Hepatocyte (in vitro differentiated cells): ENCODE data around the gene COTL1. TPM values are rescaled to one million over a fixed set of nuclear protein-coding genes. Genes with fewer than 3 reads are reported as not detected.
"Not testable (repeated sequence)": the region's sequence is repeated elsewhere in the genome, so short reads cannot be mapped to it uniquely, and the experiment has no call there.

Source experiments
- DNase-seq: peaks from one replicate; pipeline ENCODE4 v3.0.0-alpha.2; 2016; ENCODE audit warnings: low spot score
- H2AFZ ChIP-seq: fragments of 200-600 bp; sonication (generic); 2 replicates; pipeline ENCODE4 v1.6.0; 2016; ENCODE audit warnings: antibody characterized with exemption, mild to moderate bottlenecking
- H3K27ac ChIP-seq: fragments of 200-600 bp; sonication (generic); 2 replicates; pipeline ENCODE4 v1.5.1; 2016; ENCODE audit warnings: mild to moderate bottlenecking
- H3K27me3 ChIP-seq: fragments of 200-600 bp; sonication (generic); 2 replicates; pipeline ENCODE4 v1.6.1; 2016
- H3K36me3 ChIP-seq: fragments of 200-600 bp; sonication (generic); replicated peaks from 2 replicates; pipeline ENCODE4 v1.5.1; 2016; ENCODE audit warnings: low read depth; ENCODE audit not compliant: insufficient read depth
- H3K4me1 ChIP-seq: fragments of 200-600 bp; sonication (generic); 2 replicates; pipeline ENCODE4 v1.5.1; 2016; ENCODE audit warnings: mild to moderate bottlenecking, moderate library complexity; ENCODE audit not compliant: insufficient read depth
- H3K4me2 ChIP-seq: fragments of 200-600 bp; sonication (generic); 2 replicates; pipeline ENCODE4 v1.6.0; 2016
- H3K4me3 ChIP-seq: fragments of 200-600 bp; sonication (generic); 2 replicates; pipeline ENCODE4 v1.5.1; 2016; ENCODE audit warnings: mild to moderate bottlenecking
- H3K79me2 ChIP-seq: fragments of 200-600 bp; sonication (generic); 2 replicates; pipeline ENCODE4 v1.6.0; 2017; ENCODE audit warnings: mild to moderate bottlenecking
- H3K9me2 ChIP-seq: fragments of 200-600 bp; sonication (generic); replicated peaks from 2 replicates; pipeline ENCODE4 v1.6.0; 2017; ENCODE audit warnings: mild to moderate bottlenecking; ENCODE audit not compliant: insufficient read depth
- H3K9me3 ChIP-seq: fragments of 200-600 bp; sonication (generic); 2 replicates; pipeline ENCODE4 v1.5.1; 2016; ENCODE audit warnings: low read depth, mild to moderate bottlenecking
- H4K20me1 ChIP-seq: fragments of 200-600 bp; sonication (generic); 2 replicates; pipeline ENCODE4 v1.6.0; 2016; ENCODE audit warnings: mild to moderate bottlenecking; ENCODE audit not compliant: insufficient read depth, poor library complexity, severe bottlenecking
- EZH2 ChIP-seq: fragments of 200-600 bp; sonication (generic); IDR thresholded peaks from 2 replicates; pipeline ENCODE4 v1.6.1; 2016; ENCODE audit warnings: antibody characterized with exemption, mild to moderate bottlenecking, borderline replicate concordance
- EZH2phosphoT487 ChIP-seq: fragments of 200-600 bp; sonication (generic); IDR thresholded peaks from one replicate; pipeline ENCODE4 v1.6.1; 2018; ENCODE audit warnings: antibody characterized with exemption, mild to moderate bottlenecking, low read depth, moderate library complexity; ENCODE audit not compliant: unreplicated experiment, severe bottlenecking
- WGBS: methylation state at CpG from one replicate; pipeline ENCODE4 v1.1.6; 2016; ENCODE audit warnings: low lambda C conversion rate; ENCODE audit errors: missing lambda C conversion rate; 5-methylcytosine and 5-hydroxymethylcytosine counted together
- polyA plus RNA-seq: library from polyadenylated mRNA; unstranded; fragments of >200 nt; fragmentation: Nextera tagmentation; extraction: Ambion mirVana; gene quantifications from 2 replicates; pipeline ENCODE4 v1.2.1, GENCODE V29; 2016
- total RNA-seq: library from RNA; depleted of rRNA; stranded (reverse); fragments of >200 nt; gene quantifications from 2 replicates; pipeline ENCODE4 v1.2.3, GENCODE V29; 2014
- TF ChIP-seq, protein P1 (sequence below): fragments of 200-600 bp; sonication (generic); IDR thresholded peaks from 2 replicates; pipeline ENCODE4 v1.5.1; 2016; ENCODE audit warnings: antibody characterized with exemption, mild to moderate bottlenecking; ENCODE audit not compliant: poor library complexity

The COTL1 gene
- total and polyA plus RNA-seq, 2 experiments from 2014 or later, result 30.1 to 104 TPM

DNA sequence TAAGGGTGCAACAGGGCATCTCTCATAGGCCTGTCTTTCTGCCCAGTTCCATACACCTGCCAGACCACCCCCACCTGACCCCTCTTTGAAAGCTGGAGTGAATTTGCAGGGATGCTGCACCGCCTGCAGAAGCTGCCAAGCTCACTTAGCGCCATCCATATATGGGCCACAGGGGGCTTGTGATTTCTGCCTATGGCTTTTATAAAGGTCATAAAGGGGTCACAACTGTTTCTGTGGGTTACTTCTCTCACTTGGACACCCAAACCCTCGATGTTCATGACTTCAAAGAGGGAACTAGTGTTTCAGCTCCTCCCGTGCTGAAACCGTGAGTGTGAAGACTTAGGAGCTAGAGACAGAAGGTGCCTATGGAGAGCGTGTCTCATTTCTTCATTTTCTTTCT lies 89.6 kb downstream of the COTL1 start:
- TF ChIP-seq EZH2 (no peak), EZH2phosphoT487 (no peak)
- TF ChIP-seq, protein P1, sequence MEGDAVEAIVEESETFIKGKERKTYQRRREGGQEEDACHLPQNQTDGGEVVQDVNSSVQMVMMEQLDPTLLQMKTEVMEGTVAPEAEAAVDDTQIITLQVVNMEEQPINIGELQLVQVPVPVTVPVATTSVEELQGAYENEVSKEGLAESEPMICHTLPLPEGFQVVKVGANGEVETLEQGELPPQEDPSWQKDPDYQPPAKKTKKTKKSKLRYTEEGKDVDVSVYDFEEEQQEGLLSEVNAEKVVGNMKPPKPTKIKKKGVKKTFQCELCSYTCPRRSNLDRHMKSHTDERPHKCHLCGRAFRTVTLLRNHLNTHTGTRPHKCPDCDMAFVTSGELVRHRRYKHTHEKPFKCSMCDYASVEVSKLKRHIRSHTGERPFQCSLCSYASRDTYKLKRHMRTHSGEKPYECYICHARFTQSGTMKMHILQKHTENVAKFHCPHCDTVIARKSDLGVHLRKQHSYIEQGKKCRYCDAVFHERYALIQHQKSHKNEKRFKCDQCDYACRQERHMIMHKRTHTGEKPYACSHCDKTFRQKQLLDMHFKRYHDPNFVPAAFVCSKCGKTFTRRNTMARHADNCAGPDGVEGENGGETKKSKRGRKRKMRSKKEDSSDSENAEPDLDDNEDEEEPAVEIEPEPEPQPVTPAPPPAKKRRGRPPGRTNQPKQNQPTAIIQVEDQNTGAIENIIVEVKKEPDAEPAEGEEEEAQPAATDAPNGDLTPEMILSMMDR, result no peak
- no peak overlapping the region for H3K4me3 ChIP-seq
- no peaks in the 10 kb centered on the region for H4K20me1 ChIP-seq
- H3K36me3 ChIP-seq, result no peaks in the 10 kb centered on the region
- H2AFZ ChIP-seq, result no peak overlapping the region
- H3K27ac ChIP-seq, result no peak overlapping the region
- no peak for DNase-seq
- H3K79me2 ChIP-seq, result no peaks in the 10 kb centered on the region
- no peaks in the 10 kb centered on the region for H3K9me2 ChIP-seq
- H3K27me3 ChIP-seq, result no peaks in the 10 kb centered on the region
- no peak overlapping the region for H3K4me2 ChIP-seq
- peaks cover 13% of the 10 kb centered on the region for H3K4me1 ChIP-seq
- no peaks in the 10 kb centered on the region for H3K9me3 ChIP-seq
- WGBS, result 90% methylated on average over 6 of the region's 6 CpGs

DNA sequence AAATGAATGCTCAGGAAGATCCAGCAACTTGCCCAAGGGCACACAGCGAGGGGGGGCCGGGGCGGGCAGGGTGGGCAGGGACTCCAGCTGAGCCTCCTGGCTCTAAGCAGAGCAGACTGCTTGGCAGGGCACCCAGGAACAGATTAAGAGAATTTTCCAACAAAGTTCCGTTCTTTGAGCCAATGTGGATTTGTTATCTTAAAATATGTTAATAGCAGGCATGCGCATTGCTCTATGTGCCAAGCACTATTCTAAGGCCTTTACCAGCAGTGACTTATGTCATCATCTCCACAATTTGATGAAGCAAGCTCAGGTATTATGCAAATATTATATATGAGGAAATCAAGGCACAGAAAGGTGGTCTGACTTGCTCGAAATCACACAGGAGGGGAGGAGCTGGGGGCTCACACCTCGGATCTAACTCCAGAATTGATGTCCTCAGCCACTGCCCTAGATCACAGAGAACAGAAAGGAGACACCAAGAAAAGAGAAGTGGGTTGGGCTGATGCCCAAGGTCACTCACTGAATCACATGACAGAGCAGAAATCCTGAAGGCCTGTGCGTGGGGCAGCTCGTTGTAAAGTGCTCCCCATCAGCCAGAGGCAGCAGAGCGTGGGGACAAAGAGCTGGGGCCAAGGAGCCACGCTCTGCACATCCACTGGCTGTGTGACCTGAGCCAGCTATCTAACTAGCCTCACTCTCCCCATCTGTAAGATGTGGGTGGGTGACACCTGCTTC lies 90.2 kb downstream of the COTL1 start:
- no peak overlapping the region for H3K4me3 ChIP-seq
- TF ChIP-seq EZH2phosphoT487 (no peak), EZH2 (no peak)
- TF ChIP-seq, protein P1, result no peak
- DNase-seq, result no peak
- H3K4me2 ChIP-seq, result no peak overlapping the region
- peak overlapping the region; percentile 64 for H3K27ac ChIP-seq
- no peaks in the 10 kb centered on the region for H4K20me1 ChIP-seq
- no peaks in the 10 kb centered on the region for H3K27me3 ChIP-seq
- peaks cover 10% of the 10 kb centered on the region for H3K4me1 ChIP-seq
- H3K9me3 ChIP-seq, result no peaks in the 10 kb centered on the region
- H3K79me2 ChIP-seq, result no peaks in the 10 kb centered on the region
- H3K36me3 ChIP-seq, result no peaks in the 10 kb centered on the region
- H2AFZ ChIP-seq, result no peak overlapping the region
- WGBS, result 87% methylated on average over 11 of the region's 11 CpGs
- H3K9me2 ChIP-seq, result no peaks in the 10 kb centered on the region

DNA sequence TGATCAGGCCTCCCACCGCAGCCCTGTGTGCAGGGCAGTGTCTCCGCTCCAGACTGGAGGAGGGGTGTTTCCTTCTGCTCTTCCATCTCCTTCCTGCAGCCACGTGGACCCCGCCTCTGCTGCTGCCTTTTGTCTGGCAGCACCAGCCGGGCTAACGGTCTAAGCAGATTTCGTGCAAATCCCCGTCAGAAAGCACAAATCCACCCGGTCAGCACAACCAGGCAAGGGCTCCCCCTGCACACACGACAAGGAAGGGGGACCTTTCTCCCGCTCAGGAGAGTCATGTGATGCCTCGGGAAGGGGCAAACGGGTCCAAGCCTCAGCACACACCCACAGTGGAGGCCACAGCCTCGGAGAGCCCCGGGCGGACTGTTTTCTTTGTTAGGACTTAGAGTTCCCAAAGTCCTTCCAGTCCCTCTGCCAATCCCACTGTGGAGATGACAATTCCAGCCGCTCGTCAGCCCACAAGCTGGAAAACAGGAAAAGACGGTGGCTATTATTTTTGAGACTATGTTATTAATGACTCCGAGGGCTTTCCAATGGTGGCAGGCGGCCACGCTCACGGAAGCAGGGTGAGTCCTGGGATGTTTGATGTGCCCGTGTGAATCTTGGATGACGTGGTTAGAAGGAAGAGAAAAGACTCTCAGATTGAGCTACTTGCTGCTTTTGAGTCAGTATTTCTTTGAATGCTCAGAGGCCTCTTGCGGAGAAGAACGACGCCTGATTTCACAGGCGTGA lies 90.9 kb downstream of the COTL1 start:
- Histone ChIP-seq H3K79me2 (no peaks in the 10 kb centered on the region), H2AFZ (peak overlapping the region; percentile 50), H3K4me3 (no peak overlapping the region), H3K4me1 (peaks cover 6% of the 10 kb centered on the region), H3K36me3 (no peaks in the 10 kb centered on the region), H3K9me2 (no peaks in the 10 kb centered on the region), H3K9me3 (no peaks in the 10 kb centered on the region), H3K27me3 (no peaks in the 10 kb centered on the region), H3K27ac (peak overlapping the region; percentile 64), H3K4me2 (peak overlapping the region; percentile 2), H4K20me1 (no peaks in the 10 kb centered on the region)
- DNase-seq, result peak; percentile 44
- TF ChIP-seq, protein P1, result no peak
- TF ChIP-seq EZH2phosphoT487 (no peak), EZH2 (no peak)
- 59% methylated on average over 28 of the region's 29 CpGs for WGBS

DNA sequence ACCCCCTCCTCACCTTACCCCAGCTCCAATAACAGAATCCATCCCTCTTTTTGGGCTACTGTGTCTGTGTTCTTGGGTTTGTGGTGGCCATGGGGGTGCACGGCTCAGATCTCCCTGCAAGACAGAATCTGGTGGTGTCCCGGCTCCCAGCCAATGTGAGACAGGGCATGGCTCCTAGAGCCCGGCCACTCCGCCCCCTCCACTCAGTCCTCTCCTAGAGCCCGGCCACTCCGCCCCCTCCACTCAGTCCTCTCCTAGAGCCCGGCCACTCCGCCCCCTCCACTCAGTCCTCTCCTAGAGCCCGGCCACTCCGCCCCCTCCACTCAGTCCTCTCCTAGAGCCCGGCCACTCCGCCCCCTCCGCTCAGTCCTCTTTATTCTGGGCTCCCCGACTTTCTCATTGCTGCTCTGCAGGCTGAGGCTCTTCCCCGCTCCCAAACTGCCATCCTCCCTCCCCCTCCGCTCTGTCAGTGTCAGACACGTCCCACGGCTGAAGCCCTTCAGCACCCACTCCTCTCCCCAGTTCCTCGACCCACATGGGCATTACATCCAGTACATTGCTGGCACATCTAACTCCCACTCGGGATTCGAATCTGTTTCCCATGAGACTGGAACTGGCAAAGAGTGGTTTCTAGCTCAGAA lies 92.8 kb downstream of the COTL1 start:
- not testable (repeated sequence) for H3K4me1 ChIP-seq, H2AFZ ChIP-seq, H4K20me1 ChIP-seq, H3K4me3 ChIP-seq, H3K9me2 ChIP-seq, H3K79me2 ChIP-seq, H3K9me3 ChIP-seq, DNase-seq, H3K36me3 ChIP-seq, H3K4me2 ChIP-seq, H3K27me3 ChIP-seq, H3K27ac ChIP-seq
- WGBS, result 91% methylated on average over 12 of the region's 21 CpGs
